ENCODE measurements around the gene EXD1. TPM values are rescaled to one million over a fixed set of nuclear protein-coding genes. Genes with fewer than 3 reads are reported as not detected.
A peak's percentile ranks its signal among the peaks of the same experiment; 100 is the strongest.
"Not testable (repeated sequence)": the region's sequence is repeated elsewhere in the genome, so short reads cannot be mapped to it uniquely, and the experiment has no call there.

Gene EXD1
- polyA plus RNA-seq, 4 donors, result 0.27 TPM; not detected in 3

GRCh38 chr15:41150279-41150678 lies 80.3 kb downstream of the EXD1 start:
- H3K27me3 ChIP-seq (ENCODE audit: control insufficient read depth in 3 of 3, insufficient read depth in 3 of 3, low read length in 3 of 3), result no peaks in the 10 kb centered on the region
- no peak overlapping the region for H3K27ac ChIP-seq (ENCODE audit: low read depth in 1 of 3, low read length in 2 of 3)
- DNase-seq (no peak), FAIRE-seq (no peak)
- no peaks in the 10 kb centered on the region for H3K36me3 ChIP-seq (ENCODE audit: control insufficient read depth in 3 of 3, insufficient read depth in 2 of 3, low read depth in 1 of 3, low read length in 3 of 3)
- no peaks in the 10 kb centered on the region for H3K9me3 ChIP-seq (ENCODE audit: control insufficient read depth in 2 of 2, insufficient read depth in 1 of 2, low read depth in 1 of 2, low read length in 1 of 2)
- H3K4me3 ChIP-seq (ENCODE audit: low read depth in 1 of 3, low read length in 3 of 3), result no peak overlapping the region
- no peaks in the 10 kb centered on the region for H3K4me1 ChIP-seq (ENCODE audit: control insufficient read depth in 3 of 3, insufficient read depth in 2 of 3, low read depth in 1 of 3, low read length in 2 of 3)
- WGBS, 3 donors, result 78 to 83% (median 81%) methylated on average over 4 of the region's 4 CpGs

- no peaks in the 10 kb centered on the region for H3K4me1 ChIP-seq (ENCODE audit: control insufficient read depth in 3 of 3, insufficient read depth in 2 of 3, low read depth in 1 of 3, low read length in 2 of 3)
- 75 to 83% (median 83%) methylated on average over 2 of the region's 2 CpGs for WGBS, 3 donors
- no peaks in the 10 kb centered on the region for H3K27me3 ChIP-seq (ENCODE audit: control insufficient read depth in 3 of 3, insufficient read depth in 3 of 3, low read length in 3 of 3)
- FAIRE-seq (no peak), DNase-seq (no peak)
- no peak overlapping the region for H3K27ac ChIP-seq (ENCODE audit: low read depth in 1 of 3, low read length in 2 of 3)
- H3K36me3 ChIP-seq (ENCODE audit: control insufficient read depth in 3 of 3, insufficient read depth in 2 of 3, low read depth in 1 of 3, low read length in 3 of 3), result no peaks in the 10 kb centered on the region
- H3K4me3 ChIP-seq (ENCODE audit: low read depth in 1 of 3, low read length in 3 of 3), result no peak overlapping the region
- H3K9me3 ChIP-seq (ENCODE audit: control insufficient read depth in 2 of 2, insufficient read depth in 1 of 2, low read depth in 1 of 2, low read length in 1 of 2), result no peaks in the 10 kb centered on the region
Observed at GRCh38 chr15:41148065-41148464, 82.5 kb downstream of the EXD1 start.

DNA sequence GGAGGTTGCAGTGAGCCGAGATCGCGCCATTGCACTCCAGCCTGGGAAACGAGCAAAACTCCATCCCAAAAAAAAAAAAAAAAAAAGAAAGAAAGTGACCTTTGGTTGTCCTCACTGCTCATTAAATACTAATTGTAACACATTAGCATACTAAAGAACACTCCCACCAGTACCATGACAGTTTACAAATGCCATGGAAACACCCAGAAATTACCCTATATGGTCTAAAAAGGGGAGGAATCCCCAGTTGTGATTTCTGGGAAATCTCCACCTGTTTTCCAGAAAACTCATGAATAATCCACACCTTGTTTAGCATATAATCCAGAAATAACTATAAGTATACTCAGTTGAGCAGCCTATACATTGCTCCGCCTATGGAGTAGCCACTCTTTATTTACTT lies 90.9 kb downstream of the EXD1 start:
- Histone ChIP-seq H3K36me3 (ENCODE audit: control insufficient read depth in 3 of 3, insufficient read depth in 2 of 3, low read depth in 1 of 3, low read length in 3 of 3) (no peaks in the 10 kb centered on the region), H3K27me3 (ENCODE audit: control insufficient read depth in 3 of 3, insufficient read depth in 3 of 3, low read length in 3 of 3) (no peaks in the 10 kb centered on the region), H3K27ac (ENCODE audit: low read depth in 1 of 3, low read length in 2 of 3) (no peak overlapping the region), H3K4me3 (ENCODE audit: low read depth in 1 of 3, low read length in 3 of 3) (no peak overlapping the region), H3K4me1 (ENCODE audit: control insufficient read depth in 3 of 3, insufficient read depth in 2 of 3, low read depth in 1 of 3, low read length in 2 of 3) (no peaks in the 10 kb centered on the region), H3K9me3 (ENCODE audit: control insufficient read depth in 2 of 2, insufficient read depth in 1 of 2, low read depth in 1 of 2, low read length in 1 of 2) (no peaks in the 10 kb centered on the region)
- 81 to 92% (median 90%) methylated on average over 5 of the region's 5 CpGs for WGBS, 3 donors
- DNase-seq, result no peak
- FAIRE-seq, result no peak

DNA sequence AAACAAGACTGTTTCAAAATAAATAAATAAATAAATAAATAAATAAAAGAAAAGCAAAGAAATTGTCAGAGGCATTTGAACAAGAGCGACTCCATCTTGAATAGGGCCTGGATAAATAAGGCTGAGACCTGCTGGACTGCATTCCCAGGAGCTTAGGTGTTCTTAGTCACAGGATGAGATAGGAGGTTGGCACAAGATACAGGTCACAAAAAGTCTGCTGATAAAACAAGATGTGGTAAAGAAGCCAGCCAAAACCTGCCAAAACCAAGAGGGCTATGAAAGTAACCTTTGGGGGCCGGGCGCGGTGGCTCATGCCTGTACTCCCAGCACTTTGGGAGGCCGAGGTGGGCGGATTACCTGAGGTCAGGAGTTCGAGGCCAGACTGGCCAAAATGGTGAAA lies 91.4 kb downstream of the EXD1 start:
- peak in 1 of 2 donors; percentile 37 for DNase-seq

GRCh38 chr15:41135580-41135979 lies 95.0 kb downstream of the EXD1 start:
- H3K36me3 ChIP-seq (ENCODE audit: control insufficient read depth in 3 of 3, insufficient read depth in 2 of 3, low read depth in 1 of 3, low read length in 3 of 3); FAIRE-seq; H3K9me3 ChIP-seq (ENCODE audit: control insufficient read depth in 2 of 2, insufficient read depth in 1 of 2, low read depth in 1 of 2, low read length in 1 of 2); H3K27ac ChIP-seq (ENCODE audit: low read depth in 1 of 3, low read length in 2 of 3); H3K4me3 ChIP-seq (ENCODE audit: low read depth in 1 of 3, low read length in 3 of 3); H3K4me1 ChIP-seq (ENCODE audit: control insufficient read depth in 3 of 3, insufficient read depth in 2 of 3, low read depth in 1 of 3, low read length in 2 of 3); H3K27me3 ChIP-seq (ENCODE audit: control insufficient read depth in 3 of 3, insufficient read depth in 3 of 3, low read length in 3 of 3): not testable (repeated sequence)
- 80 to 88% (median 87%) methylated on average over 6 of the region's 6 CpGs for WGBS, 3 donors
- DNase-seq, result peak in 1 of 2 donors; percentile 23

More for the DNA sequence above, 91.4 kb downstream of the EXD1 start:
- not testable (repeated sequence) for H3K36me3 ChIP-seq (ENCODE audit: control insufficient read depth in 3 of 3, insufficient read depth in 2 of 3, low read depth in 1 of 3, low read length in 3 of 3); H3K27me3 ChIP-seq (ENCODE audit: control insufficient read depth in 3 of 3, insufficient read depth in 3 of 3, low read length in 3 of 3); H3K27ac ChIP-seq (ENCODE audit: low read depth in 1 of 3, low read length in 2 of 3); FAIRE-seq; H3K4me3 ChIP-seq (ENCODE audit: low read depth in 1 of 3, low read length in 3 of 3); H3K9me3 ChIP-seq (ENCODE audit: control insufficient read depth in 2 of 2, insufficient read depth in 1 of 2, low read depth in 1 of 2, low read length in 1 of 2); H3K4me1 ChIP-seq (ENCODE audit: control insufficient read depth in 3 of 3, insufficient read depth in 2 of 3, low read depth in 1 of 3, low read length in 2 of 3)
- 74 to 95% (median 81%) methylated on average over 7 of the region's 7 CpGs for WGBS, 3 donors

GRCh38 chr15:41133454-41133853 lies 97.1 kb downstream of the EXD1 start:
- H3K27ac ChIP-seq (ENCODE audit: low read depth in 1 of 3, low read length in 2 of 3), result no peak overlapping the region
- DNase-seq (no peak), FAIRE-seq (no peak)
- no peaks in the 10 kb centered on the region for H3K4me1 ChIP-seq (ENCODE audit: control insufficient read depth in 3 of 3, insufficient read depth in 2 of 3, low read depth in 1 of 3, low read length in 2 of 3)
- H3K4me3 ChIP-seq (ENCODE audit: low read depth in 1 of 3, low read length in 3 of 3), result no peak overlapping the region
- no peaks in the 10 kb centered on the region for H3K36me3 ChIP-seq (ENCODE audit: control insufficient read depth in 3 of 3, insufficient read depth in 2 of 3, low read depth in 1 of 3, low read length in 3 of 3)
- 85 to 88% (median 86%) methylated on average over 10 of the region's 10 CpGs for WGBS, 3 donors
- peaks cover 0 to 2% (median 0%) of the 10 kb centered on the region in 3 donors for H3K27me3 ChIP-seq (ENCODE audit: control insufficient read depth in 3 of 3, insufficient read depth in 3 of 3, low read length in 3 of 3)
- peaks cover 0 to 14% of the 10 kb centered on the region in 2 donors for H3K9me3 ChIP-seq (ENCODE audit: control insufficient read depth in 2 of 2, insufficient read depth in 1 of 2, low read depth in 1 of 2, low read length in 1 of 2)

Other genes starting within 250 kb of the EXD1 start
- 10 to 100 TPM in 2 of 4 donors, 1 to 10 TPM in 2; 6.9 to 18.7 (median 11.5) TPM for gene INO80, start 114.5 kb downstream of the EXD1 start, polyA plus RNA-seq
- gene CHP1, start 511 bp upstream of the EXD1 start, polyA plus RNA-seq, result 100 to 1,000 TPM in 3 of 4 donors, 10 to 100 TPM in 1; 67.4 to 147 (median 109) TPM
- 10 to 100 TPM in 1 of 4 donors, 1 to 10 TPM in 2, not detected in 1; 1.8 to 16.2 (median 6.7) TPM for gene OIP5, start 101.8 kb upstream of the EXD1 start, polyA plus RNA-seq
- 10 to 100 TPM in 2 of 4 donors, 1 to 10 TPM in 2; 4.6 to 37.2 (median 19.9) TPM for gene NUSAP1, start 102.1 kb upstream of the EXD1 start, polyA plus RNA-seq
- gene NDUFAF1, start 171.7 kb upstream of the EXD1 start, polyA plus RNA-seq, result 10 to 100 TPM; 19.7 to 31.1 (median 21.1) TPM
- gene RTF1, start 186.3 kb upstream of the EXD1 start, polyA plus RNA-seq, result 10 to 100 TPM; 18.0 to 38.4 (median 25.0) TPM